ENCODE data around the gene SLC6A1. TPM values are rescaled to one million over a fixed set of nuclear protein-coding genes. Genes with fewer than 3 reads are reported as not detected.

The SLC6A1 gene
- total and polyA plus RNA-seq, 2 of the 4 experiments (the other 2 are of a cell fraction): 0.02 TPM; not detected in 1

DNA sequence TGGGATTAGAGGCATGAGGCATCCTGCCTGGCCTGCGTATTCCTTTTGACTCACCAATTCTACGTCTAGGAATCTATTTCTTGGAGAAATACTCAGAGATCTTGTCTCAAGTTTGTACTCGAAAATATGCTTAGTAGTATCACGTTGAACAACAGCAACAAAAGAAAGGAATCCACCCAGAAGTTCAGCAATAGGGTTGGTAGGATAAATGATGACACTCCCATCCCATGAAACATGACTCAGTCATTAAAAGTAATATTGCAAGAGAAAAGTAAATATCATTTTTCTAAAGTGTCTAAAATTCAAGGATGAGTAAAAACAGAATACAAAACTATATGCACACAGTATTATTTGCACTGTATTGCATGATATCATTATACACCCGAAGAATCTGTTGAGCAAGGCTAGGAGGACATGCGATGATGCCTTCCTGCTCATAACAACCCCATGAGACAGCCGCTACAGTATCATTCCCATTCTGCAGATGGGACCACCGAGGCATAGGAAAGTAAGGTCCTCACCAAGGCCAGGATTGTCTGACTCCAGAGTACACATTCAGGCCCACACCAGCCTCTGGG is 61.5 kb downstream of the SLC6A1 start:
- TF ChIP-seq, protein P1, sequence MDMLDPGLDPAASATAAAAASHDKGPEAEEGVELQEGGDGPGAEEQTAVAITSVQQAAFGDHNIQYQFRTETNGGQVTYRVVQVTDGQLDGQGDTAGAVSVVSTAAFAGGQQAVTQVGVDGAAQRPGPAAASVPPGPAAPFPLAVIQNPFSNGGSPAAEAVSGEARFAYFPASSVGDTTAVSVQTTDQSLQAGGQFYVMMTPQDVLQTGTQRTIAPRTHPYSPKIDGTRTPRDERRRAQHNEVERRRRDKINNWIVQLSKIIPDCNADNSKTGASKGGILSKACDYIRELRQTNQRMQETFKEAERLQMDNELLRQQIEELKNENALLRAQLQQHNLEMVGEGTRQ (IDR thresholded peaks at IDR 0.05; ENCODE audit: low read depth, low read length): no peak
- no peak overlapping the region for H2AK9ac ChIP-seq (replicated peaks; ENCODE audit: low read depth, low read length, poor library complexity)
- H3K9me1 ChIP-seq (ENCODE audit: insufficient read depth, low read length): no peaks in the 10 kb centered on the region; the same call in 1 of the 2 replicates
- no peak for DNase-seq
- POLR2A ChIA-PET (ENCODE audit: unreplicated experiment): no interaction called here
- no CpG with 5 or more reads among the region's 8 CpGs for WGBS, 2 experiments (ENCODE audit: extremely low coverage in 2 of 2, insufficient read length in 1 of 2)
- no peak overlapping the region for H3K4ac ChIP-seq (ENCODE audit: low read depth, low read length)
- intact Hi-C loops (cut with micrococcal nuclease): loop anchor here (10.0 kb wide), 1 partner anchor 169 kb away; no protein-coding TSS in a partner anchor
- H3K9me3 ChIP-seq (ENCODE audit: control insufficient read depth, insufficient read depth, low read length): no peaks in the 10 kb centered on the region
- H2AFZ ChIP-seq (replicated peaks; ENCODE audit: low read length, poor library complexity): no peak overlapping the region
- no peaks in the 10 kb centered on the region for H3K4me1 ChIP-seq (ENCODE audit: control insufficient read depth, insufficient read depth, low read length)
- no peak overlapping the region for H4K5ac ChIP-seq (ENCODE audit: low read depth, low read length)
- no peak overlapping the region for H3K56ac ChIP-seq (ENCODE audit: extremely low read depth, insufficient read depth, low read length)
- dilution Hi-C loops (cut with HindIII; ENCODE audit: low sequenced_read_pairs, unreplicated experiment): no loop called here
- H4K20me1 ChIP-seq (ENCODE audit: insufficient read depth, low read length): no peaks in the 10 kb centered on the region
- peaks cover 52% of the 10 kb centered on the region for H3K27me3 ChIP-seq (ENCODE audit: control insufficient read depth, insufficient read depth, low read length)
- H2BK120ac ChIP-seq (ENCODE audit: low read depth, low read length): no peak overlapping the region
- H3K18ac ChIP-seq (ENCODE audit: low read depth, low read length): no peak overlapping the region
- H3K14ac ChIP-seq (replicated peaks; ENCODE audit: low read depth, low read length): no peak overlapping the region
- H3K36me3 ChIP-seq (ENCODE audit: control insufficient read depth, insufficient read depth, low read length): no peaks in the 10 kb centered on the region
- BruUV-seq (replicated peaks): no TSS peak
- no peak overlapping the region for H3K23ac ChIP-seq (ENCODE audit: low read depth, low read length)
- ATAC-seq (ENCODE audit: low read depth): no peak
- no peak overlapping the region for H4K91ac ChIP-seq (ENCODE audit: insufficient read depth, low read depth, low read length)
- H2BK15ac ChIP-seq (ENCODE audit: low read depth, low read length): no peak overlapping the region
- CTCF ChIA-PET: no interaction called here
- H2BK5ac ChIP-seq (ENCODE audit: low read depth, low read length, poor library complexity, severe bottlenecking): no peak overlapping the region
- no peak overlapping the region for H2BK20ac ChIP-seq (ENCODE audit: low read depth, low read length)
- H3K27ac ChIP-seq (ENCODE audit: insufficient read depth, low read length): no peak overlapping the region
- no peak overlapping the region for H2AK5ac ChIP-seq (ENCODE audit: low read depth, low read length)
- in situ Hi-C loops (cut with MboI; ENCODE audit: low sequenced_read_pairs): no loop called here
- no peak overlapping the region for H3K4me3 ChIP-seq (ENCODE audit: insufficient read depth, low read depth, low read length)
- H3K9ac ChIP-seq (ENCODE audit: low read depth, low read length): no peak overlapping the region
- H4K8ac ChIP-seq (ENCODE audit: low read depth in 2 of 2, low read length in 2 of 2): no peak overlapping the region
- H3K79me1 ChIP-seq (ENCODE audit: low read depth in 1 of 2, low read length in 2 of 2): no peaks in the 10 kb centered on the region
- H3K4me2 ChIP-seq (ENCODE audit: low read depth, low read length): no peak overlapping the region

Data from IMR-90 (cell line).